T-helper 17 cell (primary cell): ENCODE measurements around the gene VAC14. TPM values are rescaled to one million over a fixed set of nuclear protein-coding genes. Genes with fewer than 3 reads are reported as not detected.

Experiments used
- ATAC-seq: fragments of 150-1000 bp; cut with Tn5 transposase; 2 replicates; pipeline ENCODE4 v1.10.0; 2021; ENCODE audit warnings: mild to moderate bottlenecking, moderate library complexity
- DNase-seq, 3 donors: peaks; one replicate each; pipeline versions ENCODE4 v3.0.0 to v3.0.0-alpha.2; 2020 to 2021
- H3K9me3 ChIP-seq: one replicate; pipeline ENCODE4 v1.7.0; 2013; ENCODE audit warnings: low read length, mild to moderate bottlenecking; ENCODE audit not compliant: control insufficient read depth, poor library complexity, severe bottlenecking
- H3K27ac Mint-ChIP-seq: one replicate; pipeline ENCODE4 v1.8.0; 2022; ENCODE audit warnings: mild to moderate bottlenecking, moderate library complexity, mixed read lengths
- H3K27me3 Mint-ChIP-seq: one replicate; pipeline ENCODE4 v1.8.0; 2022; ENCODE audit warnings: mixed read lengths
- H3K36me3 Mint-ChIP-seq: one replicate; pipeline ENCODE4 v1.8.0; 2022; ENCODE audit warnings: low read depth, mixed read lengths
- H3K4me1 Mint-ChIP-seq: one replicate; pipeline ENCODE4 v1.8.0; 2022; ENCODE audit warnings: mild to moderate bottlenecking, mixed read lengths
- H3K4me3 Mint-ChIP-seq: one replicate; pipeline ENCODE4 v1.8.0; 2022; ENCODE audit warnings: mild to moderate bottlenecking, moderate library complexity, mixed read lengths
- total RNA-seq, 4 donors: library from RNA in 2 of 4; stranded (reverse) in 2 of 4; gene quantifications; one replicate each; pipeline ENCODE4 v1.2.3 and lab custom pipeline; 2022 to 2026

Gene VAC14
- total RNA-seq, 2 donors from 2014 or later, result 36.7 to 38.4 TPM

DNA sequence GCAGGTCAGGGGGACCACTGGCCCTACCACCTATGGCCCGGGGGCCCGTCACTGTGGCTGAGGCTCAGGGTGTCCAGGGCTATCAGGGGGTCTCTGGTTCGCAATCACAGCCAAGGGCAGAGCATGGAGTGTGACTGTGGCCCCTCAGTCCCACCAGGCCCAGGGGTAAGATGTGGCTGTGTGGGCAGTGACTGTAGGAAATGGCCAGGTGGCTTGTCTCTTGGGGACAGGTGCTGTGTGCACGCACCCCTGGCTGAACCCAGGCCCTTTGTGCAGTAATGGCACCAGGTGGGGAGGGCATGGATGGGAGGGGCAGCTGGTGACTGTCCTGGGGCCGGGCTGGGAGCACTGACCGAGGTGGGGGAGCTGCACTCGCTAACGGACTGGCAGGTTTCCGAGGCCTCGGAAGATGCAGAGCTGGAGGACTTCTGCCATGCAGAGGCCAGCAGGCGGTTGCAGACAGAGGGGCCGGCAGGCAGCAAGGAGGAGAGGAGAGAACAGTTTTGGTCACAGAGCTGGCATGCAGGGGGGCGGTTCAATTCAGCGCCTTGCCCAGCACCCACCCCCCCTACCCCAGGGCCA is 135.8 kb downstream of the VAC14 start:
- H3K9me3 ChIP-seq, result no peaks in the 10 kb centered on the region
- Mint-ChIP-seq H3K27ac (no peak overlapping the region), H3K27me3 (no peaks in the 10 kb centered on the region), H3K4me3 (no peak overlapping the region), H3K36me3 (peaks cover 5% of the 10 kb centered on the region), H3K4me1 (peaks cover under 1% of the 10 kb centered on the region)
- ATAC-seq (no peak), DNase-seq (no peak)

DNA sequence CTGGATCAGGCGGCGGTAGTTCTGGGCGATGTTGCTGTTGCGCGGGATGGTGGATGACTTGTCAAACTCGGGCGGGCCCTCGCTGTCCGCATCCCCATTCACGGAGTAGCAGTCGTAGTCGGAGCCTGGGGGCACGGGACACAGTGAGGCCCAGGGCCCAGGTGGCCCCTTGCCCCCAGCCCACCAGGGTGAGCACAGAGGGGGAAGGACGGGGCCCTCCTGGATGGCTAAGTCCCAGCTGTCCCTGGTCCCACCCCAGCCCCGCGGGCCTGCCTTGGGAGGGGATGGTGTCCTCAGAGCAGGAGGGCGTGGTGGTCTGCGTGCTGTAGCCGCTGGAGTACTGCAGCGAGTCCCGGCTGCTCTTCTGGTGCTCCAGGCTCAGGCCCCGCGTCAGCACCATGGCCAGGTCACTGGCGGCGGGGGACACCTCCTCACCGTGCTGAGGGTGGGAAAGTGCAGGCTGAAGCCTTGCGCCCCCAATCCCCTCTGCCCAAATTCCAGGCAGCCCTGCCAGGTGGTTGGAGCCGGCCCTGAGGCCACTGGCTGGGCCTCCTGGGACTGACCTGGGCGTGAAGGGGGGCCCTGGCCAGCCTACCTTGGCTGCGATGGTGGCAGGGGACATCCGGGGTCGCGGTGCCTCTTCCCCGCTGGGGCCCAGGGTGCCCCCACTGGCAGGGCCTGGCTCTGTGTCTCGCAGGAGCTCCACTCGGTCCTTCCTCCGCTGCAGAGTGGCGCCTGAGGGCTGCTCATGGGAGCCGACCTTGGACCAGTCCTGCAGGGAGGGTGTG is 136.4 kb downstream of the VAC14 start:
- no peaks in the 10 kb centered on the region for H3K9me3 ChIP-seq
- Mint-ChIP-seq H3K4me1 (no peaks in the 10 kb centered on the region), H3K27me3 (no peaks in the 10 kb centered on the region), H3K36me3 (peaks cover 5% of the 10 kb centered on the region), H3K27ac (no peak overlapping the region), H3K4me3 (no peak overlapping the region)
- DNase-seq (no peak), ATAC-seq (no peak)

DNA sequence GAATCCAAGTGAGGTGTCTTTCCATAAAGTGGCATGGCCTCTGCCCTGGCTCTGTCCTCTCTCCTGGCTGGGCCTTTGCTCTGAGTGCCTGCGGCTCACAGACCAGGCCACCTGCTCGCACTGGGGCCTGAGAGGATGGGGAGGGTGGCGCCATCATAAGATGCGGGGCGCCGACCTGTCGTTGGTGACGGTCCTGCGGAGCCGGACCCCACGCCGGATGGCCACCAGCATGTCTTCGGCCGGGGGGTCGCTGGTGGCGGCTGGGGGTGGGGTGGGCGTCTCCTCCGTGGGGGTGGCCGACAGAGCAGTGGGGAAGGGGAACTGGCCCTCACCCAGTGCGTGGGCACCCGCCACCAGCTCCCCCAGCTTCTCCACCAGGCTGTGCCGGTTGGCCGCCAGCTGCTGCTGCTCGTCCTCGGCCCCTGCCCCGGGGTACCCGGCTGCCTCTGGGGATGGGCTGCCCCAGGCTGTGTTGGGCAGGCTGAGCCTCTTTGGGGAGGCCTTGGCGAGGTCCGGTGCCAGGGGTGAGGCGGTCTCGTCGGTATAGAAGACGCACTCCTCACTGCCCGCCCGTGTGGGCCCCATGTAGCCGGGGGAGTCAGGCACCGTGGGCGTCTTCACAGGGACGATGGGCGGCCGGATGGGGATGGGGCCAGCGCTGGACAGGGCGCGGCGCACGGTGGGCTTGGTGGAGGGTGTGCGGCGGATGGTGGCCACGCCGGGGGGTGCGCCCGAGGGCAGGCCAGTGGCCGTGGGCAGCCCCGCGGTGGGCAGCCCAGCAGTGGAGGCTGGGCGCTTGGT is 137.2 kb downstream of the VAC14 start:
- H3K4me3 Mint-ChIP-seq, result no peak overlapping the region
- DNase-seq (no peak), ATAC-seq (no peak)
- no peak overlapping the region for H3K27ac Mint-ChIP-seq
- no peaks in the 10 kb centered on the region for H3K9me3 ChIP-seq
- H3K27me3 Mint-ChIP-seq, result no peaks in the 10 kb centered on the region
- H3K36me3 Mint-ChIP-seq, result peaks cover 5% of the 10 kb centered on the region
- no peaks in the 10 kb centered on the region for H3K4me1 Mint-ChIP-seq

DNA sequence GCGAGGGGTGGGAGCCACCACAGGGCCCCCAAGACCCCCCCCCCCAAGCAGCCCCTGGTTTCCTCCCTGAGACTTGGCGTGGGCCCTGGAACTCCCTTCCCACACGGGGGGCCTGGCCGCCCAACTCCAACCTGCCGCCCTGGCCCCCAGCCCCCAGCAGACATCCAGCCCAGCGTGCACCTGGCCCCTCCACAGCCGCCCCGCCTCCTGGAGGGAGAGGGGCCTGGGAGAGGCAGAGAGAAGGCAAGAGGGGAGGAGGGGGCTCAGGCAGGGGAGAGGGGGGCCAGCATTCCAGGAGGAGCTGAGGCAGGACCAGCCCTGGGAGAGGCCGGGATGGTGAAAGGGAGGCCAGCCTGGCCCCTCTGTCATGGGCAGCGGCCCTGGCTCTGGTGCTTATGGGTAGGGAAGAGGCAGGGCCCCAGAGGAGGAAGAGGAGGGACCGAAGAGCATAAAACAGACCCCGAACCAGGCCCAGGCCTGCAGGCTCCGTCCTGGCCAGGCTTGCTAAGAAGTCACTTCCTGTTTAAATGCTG is 137.9 kb downstream of the VAC14 start:
- H3K9me3 ChIP-seq, result no peaks in the 10 kb centered on the region
- DNase-seq (no peak), ATAC-seq (no peak)
- Mint-ChIP-seq H3K27ac (no peak overlapping the region), H3K4me1 (no peaks in the 10 kb centered on the region), H3K36me3 (peaks cover 5% of the 10 kb centered on the region), H3K4me3 (no peak overlapping the region), H3K27me3 (no peaks in the 10 kb centered on the region)

DNA sequence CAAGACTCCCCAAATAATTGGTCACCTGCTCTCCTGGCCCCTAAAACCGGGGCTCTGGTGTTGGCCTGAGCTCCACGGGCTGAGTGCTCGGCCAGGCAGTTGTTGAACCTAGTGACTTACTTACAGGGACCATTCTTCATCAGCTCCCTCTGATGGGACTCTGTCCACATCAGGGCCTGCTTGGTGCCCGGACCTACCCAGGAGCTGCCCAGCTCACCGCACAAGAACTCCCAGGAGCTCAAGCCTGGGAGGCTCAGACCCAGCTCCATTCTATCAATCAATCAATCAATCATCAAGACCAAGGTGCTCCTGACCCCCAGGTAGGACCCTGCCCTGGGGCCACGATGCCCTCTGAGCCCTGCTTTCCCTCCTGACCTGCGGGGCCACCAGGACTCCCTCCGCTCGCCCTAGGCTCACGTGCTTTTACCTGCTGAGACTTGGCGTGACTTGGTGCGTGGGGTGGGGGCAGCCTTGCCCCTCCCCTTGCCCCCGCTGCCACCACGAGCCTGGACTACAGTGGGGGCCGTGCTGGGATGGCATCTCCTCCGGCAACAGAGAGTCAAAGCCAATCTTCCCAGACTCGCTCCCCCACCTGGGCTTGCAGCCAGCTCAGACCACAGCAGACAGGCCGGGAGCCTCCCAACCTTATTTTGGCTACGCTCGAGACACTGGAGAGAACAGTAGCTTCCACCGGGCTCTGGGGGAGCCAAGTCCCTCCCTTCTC is 138.9 kb downstream of the VAC14 start:
- ATAC-seq, result no peak
- DNase-seq, result no peak
- no peaks in the 10 kb centered on the region for H3K4me1 Mint-ChIP-seq
- no peak overlapping the region for H3K27ac Mint-ChIP-seq
- no peak overlapping the region for H3K4me3 Mint-ChIP-seq
- no peaks in the 10 kb centered on the region for H3K27me3 Mint-ChIP-seq
- H3K36me3 Mint-ChIP-seq, result peaks cover 5% of the 10 kb centered on the region
- no peaks in the 10 kb centered on the region for H3K9me3 ChIP-seq

DNA sequence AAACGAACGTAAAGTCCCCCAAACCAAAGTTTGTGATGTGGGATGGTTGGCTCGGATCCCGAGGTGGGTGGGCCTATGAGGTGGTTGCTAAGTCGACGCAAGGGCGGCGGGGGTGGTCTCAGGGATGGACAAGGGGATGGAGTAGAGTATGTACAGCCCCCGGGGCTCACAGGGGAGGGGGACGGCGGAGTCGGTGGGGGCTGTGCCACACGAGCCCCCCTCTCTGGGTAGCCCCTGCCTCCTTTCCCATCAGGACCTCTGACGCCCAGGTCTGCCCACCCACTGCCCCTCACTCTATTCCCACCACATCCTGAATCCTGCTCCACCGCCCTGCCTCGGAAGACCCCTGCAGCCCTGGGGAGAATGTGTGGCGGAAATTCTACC is 139.4 kb downstream of the VAC14 start:
- Mint-ChIP-seq H3K4me3 (no peak overlapping the region), H3K27me3 (no peaks in the 10 kb centered on the region), H3K4me1 (no peaks in the 10 kb centered on the region), H3K36me3 (peaks cover 3% of the 10 kb centered on the region), H3K27ac (no peak overlapping the region)
- no peak for DNase-seq
- ATAC-seq, result no peak
- H3K9me3 ChIP-seq, result no peaks in the 10 kb centered on the region

DNA sequence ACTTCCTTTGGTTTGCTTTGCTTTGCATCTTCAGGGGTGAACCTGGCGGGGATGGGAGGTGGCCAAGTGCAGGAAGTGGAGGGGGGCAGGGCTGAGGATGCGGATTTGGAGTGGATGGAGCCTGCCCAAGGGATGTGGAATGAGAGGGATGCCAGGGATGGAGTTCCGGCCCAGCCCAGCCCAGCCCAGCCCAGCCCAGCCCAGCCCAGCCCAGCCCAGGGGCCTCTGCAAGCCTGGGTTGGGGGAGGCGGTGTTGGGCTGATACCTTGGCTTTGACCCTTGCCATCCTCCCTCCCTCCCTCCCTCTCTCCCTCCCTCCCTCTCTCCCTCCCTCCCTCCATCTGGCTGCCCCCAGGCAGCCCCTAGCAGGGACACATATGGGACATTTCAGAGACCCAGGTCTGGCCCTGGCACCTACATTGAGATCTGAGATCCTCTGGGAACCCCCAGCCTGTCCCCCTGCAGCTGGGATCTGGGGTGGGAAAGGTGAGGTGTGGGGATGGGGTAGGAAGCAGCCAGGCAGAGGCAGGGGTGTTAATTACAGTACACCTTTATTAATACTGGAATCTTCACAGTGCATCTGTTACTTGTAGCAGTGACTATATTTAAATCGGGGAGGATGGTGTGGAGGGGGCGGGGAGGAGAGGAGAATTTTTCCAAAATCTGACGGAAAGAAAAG is 140.1 kb downstream of the VAC14 start:
- Mint-ChIP-seq H3K27me3 (no peaks in the 10 kb centered on the region), H3K4me3 (no peak overlapping the region), H3K4me1 (no peaks in the 10 kb centered on the region), H3K27ac (no peak overlapping the region), H3K36me3 (peaks cover 2% of the 10 kb centered on the region)
- ATAC-seq (no peak), DNase-seq (no peak)
- no peaks in the 10 kb centered on the region for H3K9me3 ChIP-seq

DNA sequence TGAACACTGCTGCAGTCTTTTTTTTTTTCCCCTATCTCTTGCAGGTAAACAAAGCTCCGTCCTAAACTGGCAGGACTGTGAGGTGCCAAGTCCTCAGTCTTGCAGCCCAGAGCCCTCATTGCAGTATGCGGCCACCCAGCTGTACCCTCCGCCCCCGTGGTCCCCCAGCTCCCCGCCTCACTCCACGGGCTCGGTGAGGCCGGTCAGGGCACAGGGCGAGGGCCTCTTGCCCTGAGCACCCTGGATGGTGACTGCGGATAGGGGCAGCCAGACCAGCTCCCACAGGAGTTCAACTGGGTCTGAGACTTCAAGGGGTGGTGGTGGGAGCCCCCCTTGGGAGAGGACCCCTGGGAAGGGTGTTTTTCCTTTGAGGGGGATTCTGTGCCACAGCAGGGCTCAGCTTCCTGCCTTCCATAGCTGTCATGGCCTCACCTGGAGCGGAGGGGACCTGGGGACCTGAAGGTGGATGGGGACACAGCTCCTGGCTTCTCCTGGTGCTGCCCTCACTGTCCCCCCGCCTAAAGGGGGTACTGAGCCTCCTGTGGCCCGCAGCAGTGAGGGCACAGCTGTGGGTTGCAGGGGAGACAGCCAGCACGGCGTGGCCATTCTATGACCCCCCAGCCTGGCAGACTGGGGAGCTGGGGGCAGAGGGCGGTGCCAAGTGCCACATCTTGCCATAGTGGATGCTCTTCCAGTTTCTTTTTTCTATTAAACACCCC is 140.8 kb downstream of the VAC14 start:
- Mint-ChIP-seq H3K27me3 (no peaks in the 10 kb centered on the region), H3K4me3 (no peak overlapping the region), H3K27ac (no peak overlapping the region), H3K36me3 (no peaks in the 10 kb centered on the region), H3K4me1 (no peaks in the 10 kb centered on the region)
- DNase-seq, result no peak
- no peaks in the 10 kb centered on the region for H3K9me3 ChIP-seq
- no peak for ATAC-seq

DNA sequence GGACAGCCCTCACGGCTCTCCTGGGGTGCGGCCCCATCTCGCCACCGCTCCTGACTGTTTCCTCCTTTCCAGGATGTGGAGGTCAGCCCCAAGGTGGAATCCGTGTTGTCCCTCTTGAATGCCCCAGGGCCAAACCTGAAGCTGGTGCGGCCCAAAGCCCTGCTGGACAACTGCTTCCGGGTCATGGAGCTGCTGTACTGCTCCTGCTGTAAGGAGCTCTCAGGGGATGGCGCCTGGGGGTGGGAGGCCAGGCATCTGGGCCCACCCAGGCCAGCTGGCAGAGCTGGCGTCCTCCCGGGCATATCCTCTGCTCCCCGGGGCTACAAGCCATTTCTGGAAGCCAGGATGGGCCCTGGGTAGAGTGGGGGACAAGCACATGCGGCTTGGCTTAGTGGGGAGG is 141.4 kb downstream of the VAC14 start:
- Mint-ChIP-seq H3K4me1 (no peaks in the 10 kb centered on the region), H3K27ac (no peak overlapping the region), H3K4me3 (no peak overlapping the region), H3K27me3 (no peaks in the 10 kb centered on the region), H3K36me3 (no peaks in the 10 kb centered on the region)
- no peaks in the 10 kb centered on the region for H3K9me3 ChIP-seq
- ATAC-seq, result no peak
- no peak for DNase-seq

DNA sequence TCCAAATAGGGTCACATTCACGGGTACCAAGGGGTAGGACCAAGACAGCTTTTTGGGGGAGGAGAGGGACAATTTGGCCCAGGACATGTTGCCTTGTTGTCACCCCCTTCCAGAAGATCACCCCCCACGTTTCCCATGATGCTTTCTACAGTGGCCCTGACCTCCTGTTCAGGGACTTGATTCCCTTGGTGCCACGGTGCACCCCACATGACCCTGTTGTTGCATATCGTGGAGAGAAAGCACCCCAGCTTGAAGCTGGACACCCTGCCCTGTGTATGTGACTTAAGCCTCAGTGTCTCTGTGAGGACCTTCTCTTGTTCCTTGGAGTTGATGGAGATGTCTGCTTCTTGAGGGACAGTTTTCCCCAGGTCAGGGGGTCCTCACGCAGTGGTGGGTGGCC is 142.0 kb downstream of the VAC14 start:
- H3K9me3 ChIP-seq, result no peaks in the 10 kb centered on the region
- ATAC-seq (no peak), DNase-seq (no peak)
- Mint-ChIP-seq H3K27me3 (peaks cover 2% of the 10 kb centered on the region), H3K36me3 (no peaks in the 10 kb centered on the region), H3K4me1 (peaks cover 2% of the 10 kb centered on the region), H3K4me3 (no peak overlapping the region), H3K27ac (no peak overlapping the region)

DNA sequence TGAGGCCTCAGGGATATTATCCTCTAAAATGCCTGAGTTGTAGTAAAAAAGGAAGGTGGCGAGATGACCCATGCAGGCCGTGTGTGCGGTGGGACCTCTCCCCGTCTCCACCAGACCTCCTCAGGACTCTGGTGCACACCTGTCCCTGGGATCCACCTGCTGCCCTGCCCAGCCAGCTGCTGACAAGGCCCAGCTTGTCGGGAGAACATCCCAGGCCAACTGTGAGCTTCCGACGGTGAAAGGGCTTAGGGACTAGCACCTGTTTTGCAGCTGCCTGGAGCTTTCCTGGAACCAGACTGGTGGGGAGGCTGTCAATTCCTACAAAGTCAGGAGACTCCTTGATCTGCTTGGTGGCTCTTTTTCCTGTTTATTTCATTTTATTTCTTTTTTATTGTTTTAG is 143.0 kb downstream of the VAC14 start:
- DNase-seq (no peak), ATAC-seq (no peak)
- H3K27ac Mint-ChIP-seq, result no peak overlapping the region
- peaks cover 6% of the 10 kb centered on the region for H3K27me3 Mint-ChIP-seq
- H3K4me3 Mint-ChIP-seq, result no peak overlapping the region
- no peaks in the 10 kb centered on the region for H3K9me3 ChIP-seq
- no peaks in the 10 kb centered on the region for H3K36me3 Mint-ChIP-seq
- peaks cover 6% of the 10 kb centered on the region for H3K4me1 Mint-ChIP-seq

DNA sequence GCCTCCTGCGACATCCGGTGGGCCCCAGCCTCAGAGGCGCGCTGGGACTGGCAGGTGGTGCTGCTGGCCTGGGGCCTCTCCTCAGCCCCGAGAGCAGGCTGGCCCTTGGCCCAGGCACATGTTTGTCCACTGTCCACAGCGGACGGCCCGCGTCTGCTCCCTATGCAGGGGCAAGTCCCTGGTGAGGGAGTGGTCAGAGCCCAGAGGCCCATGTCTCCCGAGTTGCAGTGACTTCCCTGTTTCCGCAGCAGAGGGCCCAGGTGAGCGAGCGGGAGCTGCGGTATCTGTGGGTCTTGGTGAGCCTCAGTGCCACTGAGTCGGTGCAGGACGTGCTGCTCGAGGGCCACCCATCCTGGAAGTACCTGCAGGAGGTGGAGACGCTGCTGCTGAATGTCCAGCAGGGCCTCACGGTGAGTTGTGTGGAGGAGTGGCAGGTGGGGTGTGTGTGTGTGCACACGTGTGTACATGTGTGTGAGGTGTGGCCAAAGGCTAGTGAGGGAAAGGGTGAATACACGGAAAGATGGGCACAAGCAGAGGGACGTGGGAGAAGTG is 144.2 kb downstream of the VAC14 start:
- Mint-ChIP-seq H3K27ac (no peak overlapping the region), H3K4me1 (peaks cover 6% of the 10 kb centered on the region), H3K4me3 (no peak overlapping the region), H3K27me3 (peaks cover 6% of the 10 kb centered on the region), H3K36me3 (no peaks in the 10 kb centered on the region)
- ATAC-seq (no peak), DNase-seq (no peak)
- no peaks in the 10 kb centered on the region for H3K9me3 ChIP-seq
